Liver (tissue), 9 donors: ENCODE results near the gene PCTP. TPM values are rescaled to one million over a fixed set of nuclear protein-coding genes. Genes with fewer than 3 reads are reported as not detected.

Source experiments
- DNase-seq: peaks from one replicate; pipeline ENCODE4 v3.0.0-alpha.2; 2017; ENCODE audit warnings: low spot score
- H3K27ac ChIP-seq, 2 donors: one replicate each; pipeline ENCODE4 v1.7.0; 2013; ENCODE audit warnings: inconsistent platforms in 2 of 2, low read length in 2 of 2, control low read depth in 1 of 2, low read depth in 1 of 2, mild to moderate bottlenecking in 1 of 2
- H3K27me3 ChIP-seq, 4 donors: one replicate each; pipeline versions ENCODE4 v1.6.1 to v1.7.0; 2013; ENCODE audit warnings: low read length in 3 of 4, inconsistent platforms in 1 of 4, mild to moderate bottlenecking in 1 of 4, moderate library complexity in 1 of 4; ENCODE audit not compliant: control insufficient read depth in 4 of 4, insufficient read depth in 4 of 4
- H3K36me3 ChIP-seq, 4 donors: one replicate each; pipeline versions ENCODE4 v1.6.1 to v1.7.0; 2013; ENCODE audit warnings: low read length in 3 of 4, mild to moderate bottlenecking in 3 of 4, low read depth in 1 of 4, moderate library complexity in 1 of 4; ENCODE audit not compliant: control insufficient read depth in 4 of 4, insufficient read depth in 3 of 4
- H3K4me1 ChIP-seq, 4 donors: one replicate each; pipeline versions ENCODE4 v1.6.1 to v1.7.0; 2013; ENCODE audit warnings: low read length in 3 of 4, mild to moderate bottlenecking in 3 of 4, moderate library complexity in 1 of 4; ENCODE audit not compliant: control insufficient read depth in 4 of 4, insufficient read depth in 4 of 4
- H3K4me3 ChIP-seq, 3 donors: one replicate each; pipeline versions ENCODE4 v1.6.1 to v1.7.0; 2013; ENCODE audit warnings: low read length in 3 of 3, control low read depth in 1 of 3, low read depth in 1 of 3, mild to moderate bottlenecking in 1 of 3
- H3K9ac ChIP-seq, 2 donors: one replicate each; pipeline ENCODE4 v1.7.0; 2013; ENCODE audit warnings: low read length in 2 of 2, mild to moderate bottlenecking in 2 of 2, moderate library complexity in 2 of 2, control low read depth in 1 of 2, low read depth in 1 of 2
- H3K9me3 ChIP-seq, 4 donors: one replicate each; pipeline versions ENCODE4 v1.6.1 to v1.7.0; 2013; ENCODE audit warnings: low read length in 3 of 4; ENCODE audit not compliant: control insufficient read depth in 4 of 4
- EGR1 ChIP-seq, 2 donors: IDR thresholded peaks; 2 replicates each; pipeline ENCODE4 v1.6.1; 2016 to 2018; ENCODE audit warnings: antibody characterized with exemption in 2 of 2, low read depth in 2 of 2
- FOXA1 ChIP-seq: IDR thresholded peaks from 2 replicates; pipeline ENCODE4 v1.6.1; 2016; ENCODE audit warnings: antibody characterized with exemption
- FOXA2 ChIP-seq: IDR thresholded peaks from 2 replicates; pipeline ENCODE4 v1.6.1; 2016; ENCODE audit warnings: antibody characterized with exemption
- GABPA ChIP-seq, 2 donors: IDR thresholded peaks in 1 of 2; conservative IDR thresholded peaks in 1 of 2; 2 replicates each; pipeline ENCODE4 v1.6.1; 2016; ENCODE audit warnings: antibody characterized with exemption in 2 of 2, mild to moderate bottlenecking in 1 of 2, moderate library complexity in 1 of 2
- HNF4A ChIP-seq, 2 donors: conservative IDR thresholded peaks; 2 replicates each; pipeline ENCODE4 v1.6.1; 2016; ENCODE audit warnings: antibody characterized with exemption in 2 of 2, mild to moderate bottlenecking in 2 of 2
- HNF4G ChIP-seq: IDR thresholded peaks from 2 replicates; pipeline ENCODE4 v1.6.1; 2016; ENCODE audit warnings: antibody characterized with exemption
- JUND ChIP-seq, 2 donors: IDR thresholded peaks; 2 replicates each; pipeline ENCODE4 v1.6.1; 2016; ENCODE audit warnings: antibody characterized with exemption in 2 of 2
- NR2F2 ChIP-seq: IDR thresholded peaks from 2 replicates; pipeline ENCODE4 v1.6.1; 2016; ENCODE audit warnings: antibody characterized with exemption
- RAD21 ChIP-seq, 2 donors: IDR thresholded peaks; 2 replicates each; pipeline ENCODE4 v1.6.1; 2016; ENCODE audit warnings: antibody characterized with exemption in 2 of 2, mild to moderate bottlenecking in 2 of 2
- REST ChIP-seq: IDR thresholded peaks from 2 replicates; pipeline ENCODE4 v1.6.1; 2016; ENCODE audit warnings: antibody characterized with exemption, mild to moderate bottlenecking
- RXRA ChIP-seq, 2 donors: IDR thresholded peaks; 2 replicates each; pipeline ENCODE4 v1.6.1; 2017 to 2018; ENCODE audit warnings: antibody characterized with exemption in 2 of 2, mild to moderate bottlenecking in 1 of 2
- SP1 ChIP-seq: IDR thresholded peaks from 2 replicates; pipeline ENCODE4 v1.6.1; 2018; ENCODE audit warnings: antibody characterized with exemption, mild to moderate bottlenecking
- TAF1 ChIP-seq: conservative IDR thresholded peaks from 2 replicates; pipeline ENCODE4 v1.6.1; 2016; ENCODE audit warnings: antibody characterized with exemption, mild to moderate bottlenecking
- YY1 ChIP-seq: IDR thresholded peaks from 2 replicates; pipeline ENCODE4 v1.6.1; 2016; ENCODE audit warnings: antibody characterized with exemption, mild to moderate bottlenecking
- WGBS: extraction: QIAGEN DNeasy Blood & Tissue Kit; methylation state at CpG from one replicate; pipeline ENCODE4 v1.1.7; 2013; 5-methylcytosine and 5-hydroxymethylcytosine counted together
- polyA plus RNA-seq, 2 donors: library from polyadenylated mRNA; stranded (reverse) in 1 of 2; unstranded in 1 of 2; fragments of 200-250 nt in 1 of 2; fragments of >200 nt in 1 of 2; fragmentation: Nextera tagmentation in 1 of 2; extraction: Ambion mirVana in 1 of 2; gene quantifications; one replicate each; pipeline versions ENCODE4 v1.2.1 to v1.2.3, GENCODE V29; 2013 to 2015
- total RNA-seq, 2 donors: library from RNA; depleted of rRNA; stranded (reverse); fragments of >200 nt; gene quantifications; one replicate each; pipeline ENCODE4 v1.2.3, GENCODE V29; 2014
- TF ChIP-seq, protein P1 (sequence below): IDR thresholded peaks from 2 replicates; pipeline ENCODE4 v1.6.1; 2016; ENCODE audit warnings: antibody characterized with exemption
- TF ChIP-seq, protein P2 (sequence below): IDR thresholded peaks from 2 replicates; pipeline ENCODE4 v1.6.1; 2016; ENCODE audit warnings: antibody characterized with exemption
- TF ChIP-seq, protein P3 (sequence below): IDR thresholded peaks from 2 replicates; pipeline ENCODE4 v1.6.1; 2016; ENCODE audit warnings: antibody characterized with exemption
- TF ChIP-seq, protein P4 (sequence below): fragments of 150-350 bp; IDR thresholded peaks from 2 replicates; pipeline ENCODE4 v1.5.1; 2017; ENCODE audit warnings: improper control_type of control experiment, low read depth, low read length; ENCODE audit not compliant: missing input control
- donor health status: healthy.
- donor health status: healthy.
- donor health status: healthy.
- donor health status: healthy.
- donor health status: healthy.

The PCTP gene
- total and polyA plus RNA-seq, 4 donors, result 25.0 to 79.0 (median 55.8) TPM

DNA sequence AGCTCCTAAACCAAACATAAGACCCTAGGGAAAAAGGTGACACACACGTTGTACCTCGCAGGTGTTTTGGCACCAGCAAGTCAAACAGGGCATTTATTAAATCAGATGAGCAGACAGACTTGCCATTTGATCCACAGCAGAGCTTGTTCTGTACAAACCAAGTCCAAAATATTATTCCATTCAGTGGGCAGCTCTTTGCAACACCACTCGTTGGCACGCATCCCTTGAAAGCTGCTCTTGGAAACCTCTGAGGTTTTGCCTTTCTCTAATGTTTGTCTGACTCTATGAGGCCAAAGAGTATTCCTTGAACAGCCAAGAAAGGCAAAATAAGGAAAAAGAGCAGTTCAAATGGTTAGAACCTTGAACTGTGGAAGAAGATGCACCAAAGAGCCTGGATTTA is 40.9 kb upstream of the PCTP start:
- Histone ChIP-seq H3K4me3 (no peak overlapping the region), H3K9me3 (no peaks in the 10 kb centered on the region), H3K9ac (no peak overlapping the region), H3K4me1 (peaks cover 0 to 5% (median 1%) of the 10 kb centered on the region in 4 donors), H3K27me3 (no peaks in the 10 kb centered on the region), H3K27ac (no peak overlapping the region), H3K36me3 (no peaks in the 10 kb centered on the region)
- TF ChIP-seq HNF4A (conservative IDR thresholded peaks at IDR 0.05) (no peak), RAD21 (IDR thresholded peaks at IDR 0.05) (no peak), HNF4G (no peak), FOXA2 (no peak), JUND (IDR thresholded peaks at IDR 0.05) (no peak), EGR1 (IDR thresholded peaks at IDR 0.05; ENCODE audit: low read depth in 2 of 2) (no peak), NR2F2 (no peak), YY1 (no peak), GABPA (IDR thresholded peaks at IDR 0.05 in 1 of 2, conservative IDR thresholded peaks at IDR 0.05 in 1 of 2) (no peak), TAF1 (no peak), FOXA1 (no peak), REST (no peak), RXRA (IDR thresholded peaks at IDR 0.05) (no peak), SP1 (no peak)
- TF ChIP-seq, protein P1, sequence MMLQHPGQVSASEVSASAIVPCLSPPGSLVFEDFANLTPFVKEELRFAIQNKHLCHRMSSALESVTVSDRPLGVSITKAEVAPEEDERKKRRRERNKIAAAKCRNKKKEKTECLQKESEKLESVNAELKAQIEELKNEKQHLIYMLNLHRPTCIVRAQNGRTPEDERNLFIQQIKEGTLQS, result no peak
- TF ChIP-seq, protein P2, sequence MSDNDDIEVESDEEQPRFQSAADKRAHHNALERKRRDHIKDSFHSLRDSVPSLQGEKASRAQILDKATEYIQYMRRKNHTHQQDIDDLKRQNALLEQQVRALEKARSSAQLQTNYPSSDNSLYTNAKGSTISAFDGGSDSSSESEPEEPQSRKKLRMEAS, result no peak
- TF ChIP-seq, protein P3, sequence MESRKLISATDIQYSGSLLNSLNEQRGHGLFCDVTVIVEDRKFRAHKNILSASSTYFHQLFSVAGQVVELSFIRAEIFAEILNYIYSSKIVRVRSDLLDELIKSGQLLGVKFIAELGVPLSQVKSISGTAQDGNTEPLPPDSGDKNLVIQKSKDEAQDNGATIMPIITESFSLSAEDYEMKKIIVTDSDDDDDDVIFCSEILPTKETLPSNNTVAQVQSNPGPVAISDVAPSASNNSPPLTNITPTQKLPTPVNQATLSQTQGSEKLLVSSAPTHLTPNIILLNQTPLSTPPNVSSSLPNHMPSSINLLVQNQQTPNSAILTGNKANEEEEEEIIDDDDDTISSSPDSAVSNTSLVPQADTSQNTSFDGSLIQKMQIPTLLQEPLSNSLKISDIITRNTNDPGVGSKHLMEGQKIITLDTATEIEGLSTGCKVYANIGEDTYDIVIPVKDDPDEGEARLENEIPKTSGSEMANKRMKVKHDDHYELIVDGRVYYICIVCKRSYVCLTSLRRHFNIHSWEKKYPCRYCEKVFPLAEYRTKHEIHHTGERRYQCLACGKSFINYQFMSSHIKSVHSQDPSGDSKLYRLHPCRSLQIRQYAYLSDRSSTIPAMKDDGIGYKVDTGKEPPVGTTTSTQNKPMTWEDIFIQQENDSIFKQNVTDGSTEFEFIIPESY, result no peak
- TF ChIP-seq, protein P4, sequence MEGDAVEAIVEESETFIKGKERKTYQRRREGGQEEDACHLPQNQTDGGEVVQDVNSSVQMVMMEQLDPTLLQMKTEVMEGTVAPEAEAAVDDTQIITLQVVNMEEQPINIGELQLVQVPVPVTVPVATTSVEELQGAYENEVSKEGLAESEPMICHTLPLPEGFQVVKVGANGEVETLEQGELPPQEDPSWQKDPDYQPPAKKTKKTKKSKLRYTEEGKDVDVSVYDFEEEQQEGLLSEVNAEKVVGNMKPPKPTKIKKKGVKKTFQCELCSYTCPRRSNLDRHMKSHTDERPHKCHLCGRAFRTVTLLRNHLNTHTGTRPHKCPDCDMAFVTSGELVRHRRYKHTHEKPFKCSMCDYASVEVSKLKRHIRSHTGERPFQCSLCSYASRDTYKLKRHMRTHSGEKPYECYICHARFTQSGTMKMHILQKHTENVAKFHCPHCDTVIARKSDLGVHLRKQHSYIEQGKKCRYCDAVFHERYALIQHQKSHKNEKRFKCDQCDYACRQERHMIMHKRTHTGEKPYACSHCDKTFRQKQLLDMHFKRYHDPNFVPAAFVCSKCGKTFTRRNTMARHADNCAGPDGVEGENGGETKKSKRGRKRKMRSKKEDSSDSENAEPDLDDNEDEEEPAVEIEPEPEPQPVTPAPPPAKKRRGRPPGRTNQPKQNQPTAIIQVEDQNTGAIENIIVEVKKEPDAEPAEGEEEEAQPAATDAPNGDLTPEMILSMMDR, result no peak
- WGBS, result 89% methylated on average over 4 of the region's 4 CpGs
- DNase-seq, result no peak
